GM19395 (cell line): ENCODE results near the gene NEO1.
A peak's percentile ranks its signal among the peaks of the same experiment; 100 is the strongest.

ENCODE experiments used
- ATAC-seq: cut with Tn5 transposase; IDR thresholded peaks from one replicate; pipeline ENCODE4 v1.9.1; 2021; ENCODE audit warnings: mild to moderate bottlenecking, moderate library complexity; ENCODE audit not compliant: unreplicated experiment

Gene NEO1

GRCh38 chr15:73030122-73030679 is 22.1 kb upstream of the NEO1 start:
- no peak for ATAC-seq

DNA sequence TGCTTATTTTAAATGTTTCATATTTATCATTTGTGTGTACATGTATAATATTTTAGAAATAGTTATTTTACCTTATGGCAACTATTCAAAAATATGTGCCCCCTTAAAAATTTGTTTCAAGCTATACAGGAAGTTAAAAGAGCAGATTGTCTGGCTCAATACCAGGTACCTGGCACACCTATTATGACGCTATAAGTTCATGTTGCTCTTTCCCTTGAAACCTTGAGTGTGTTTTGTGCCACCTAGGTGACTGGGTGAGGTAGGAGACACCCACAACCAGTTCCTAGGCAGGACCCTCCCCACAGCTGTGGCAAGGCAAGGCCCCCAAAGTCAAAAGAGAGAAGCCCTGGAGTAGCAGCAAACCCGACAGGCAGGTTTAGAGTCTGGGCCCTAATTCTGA is 20.6 kb upstream of the NEO1 start:
- no peak for ATAC-seq

DNA sequence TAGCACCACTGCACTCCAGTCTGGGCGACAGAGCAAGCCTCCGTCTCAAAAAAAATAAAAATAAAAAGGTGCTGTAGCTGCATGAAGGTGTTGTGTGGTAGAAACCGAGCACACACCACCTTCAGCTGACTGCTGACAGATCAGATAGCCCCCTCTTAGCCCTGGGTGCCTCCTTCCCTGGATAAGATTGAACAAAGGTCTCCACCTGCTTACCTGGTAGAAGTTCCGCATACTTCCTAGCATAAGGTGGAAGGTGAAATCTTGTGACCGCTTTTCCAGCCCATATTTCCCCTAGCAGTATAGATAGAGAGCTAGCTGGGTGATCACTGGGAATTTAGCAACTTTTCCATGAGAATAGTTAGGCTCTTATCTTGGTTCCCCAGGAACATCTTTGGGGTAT is 18.7 kb upstream of the NEO1 start:
- no peak for ATAC-seq

DNA sequence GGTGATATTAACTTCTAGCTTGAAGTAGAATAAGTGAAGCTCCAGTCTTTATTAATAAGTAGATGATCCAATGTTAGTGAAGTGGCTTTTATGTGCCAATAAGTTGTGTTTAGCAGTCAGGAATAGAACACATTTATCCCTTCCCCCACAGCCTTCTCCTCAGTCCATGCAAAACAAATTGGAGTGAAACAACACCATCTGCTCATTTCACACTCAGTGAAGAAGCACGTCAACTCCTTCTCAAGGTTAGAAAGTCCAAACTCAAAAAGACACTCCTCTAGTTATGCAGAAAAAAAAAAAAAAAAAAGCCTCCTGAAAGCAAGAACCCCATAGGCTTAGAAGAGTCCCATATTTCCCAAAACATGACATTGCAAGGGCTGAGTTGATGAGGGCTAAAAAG is 18.0 kb upstream of the NEO1 start:
- no peak for ATAC-seq

DNA sequence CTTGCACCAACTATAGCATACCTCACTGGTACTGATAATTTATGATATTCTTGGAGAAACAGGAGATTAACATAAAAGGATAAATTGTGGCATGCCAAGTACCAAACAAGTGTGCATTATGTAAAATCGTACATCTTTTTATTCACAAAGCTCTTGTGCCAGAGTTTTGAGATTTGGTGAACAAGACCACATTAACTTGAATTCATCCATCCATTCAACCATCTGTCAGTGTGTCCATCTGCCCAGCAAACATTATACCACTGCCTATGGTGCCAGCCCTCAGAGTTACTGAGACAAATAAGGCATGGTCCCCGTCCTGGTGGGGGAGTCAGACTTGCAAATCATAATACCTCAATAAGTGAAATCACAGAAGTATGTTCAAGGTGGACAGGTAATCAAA is 17.0 kb upstream of the NEO1 start:
- no peak for ATAC-seq

GRCh38 chr15:73038220-73038619 is 14.0 kb upstream of the NEO1 start:
- ATAC-seq = no peak

DNA sequence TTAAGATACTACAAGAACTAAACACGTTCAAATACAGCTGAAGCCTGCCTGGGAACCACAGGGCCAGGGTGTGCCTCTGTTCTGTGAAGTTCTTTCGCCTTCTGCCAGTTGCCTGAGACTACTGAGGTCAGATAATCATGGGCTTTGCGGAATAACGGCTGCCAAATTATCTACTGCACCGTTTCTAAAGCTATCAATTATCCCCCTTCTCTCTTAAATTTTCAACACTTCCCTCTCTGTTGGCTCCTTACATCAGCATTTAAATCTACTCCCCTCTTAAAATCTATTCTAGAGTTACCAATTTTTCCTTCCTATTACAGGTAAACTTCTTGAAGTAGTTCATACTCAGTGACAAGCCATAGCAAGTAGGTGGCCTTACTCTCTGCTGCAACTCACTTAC is 6.2 kb upstream of the NEO1 start:
- no peak for ATAC-seq

- no peak for ATAC-seq
Observed at GRCh38 chr15:73047882-73048281, 4.4 kb upstream of the NEO1 start.

GRCh38 chr15:73048624-73049295 is 3.5 kb upstream of the NEO1 start:
- ATAC-seq = no peak

GRCh38 chr15:73049564-73050215 is 2.6 kb upstream of the NEO1 start:
- no peak for ATAC-seq

DNA sequence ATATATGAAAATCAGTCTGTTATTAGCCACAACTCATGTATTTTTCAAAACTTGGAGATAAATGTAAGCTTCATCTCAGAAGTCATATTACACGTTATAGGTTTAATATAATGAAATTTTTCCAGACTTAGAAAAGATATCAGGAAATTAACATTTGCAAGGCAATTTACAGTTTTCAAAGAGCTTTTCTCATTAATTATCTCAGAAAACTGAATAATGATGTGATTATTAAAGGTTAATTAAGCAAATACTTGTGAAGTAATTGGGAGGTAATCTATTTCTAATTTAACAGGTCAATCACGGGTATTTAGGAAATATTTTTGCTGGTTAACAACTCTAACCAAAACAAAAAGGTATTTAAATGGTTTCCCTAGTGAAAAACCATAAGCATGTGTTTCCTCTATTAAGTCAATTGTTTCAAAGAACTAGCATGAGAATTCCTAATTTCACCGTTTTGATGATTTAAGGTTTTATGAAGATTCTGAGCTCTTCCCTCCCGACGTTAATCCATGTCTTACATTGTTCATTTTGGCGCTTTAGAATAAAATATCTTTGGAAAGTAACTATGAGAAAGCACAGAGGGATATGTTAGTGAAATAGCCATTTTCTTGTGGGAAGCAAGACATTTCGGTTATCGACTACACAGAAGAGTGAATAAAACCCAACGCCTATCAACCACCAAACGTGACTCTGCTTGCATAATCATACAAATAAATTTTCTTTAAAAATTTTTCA is 1.5 kb upstream of the NEO1 start:
- no peak for ATAC-seq

- ATAC-seq = no peak
Observed at GRCh38 chr15:73051391-73051806, 864 bp upstream of the NEO1 start.

- ATAC-seq = peak; percentile 48
Observed at GRCh38 chr15:73052653-73053397, 562 bp downstream of the NEO1 start.

DNA sequence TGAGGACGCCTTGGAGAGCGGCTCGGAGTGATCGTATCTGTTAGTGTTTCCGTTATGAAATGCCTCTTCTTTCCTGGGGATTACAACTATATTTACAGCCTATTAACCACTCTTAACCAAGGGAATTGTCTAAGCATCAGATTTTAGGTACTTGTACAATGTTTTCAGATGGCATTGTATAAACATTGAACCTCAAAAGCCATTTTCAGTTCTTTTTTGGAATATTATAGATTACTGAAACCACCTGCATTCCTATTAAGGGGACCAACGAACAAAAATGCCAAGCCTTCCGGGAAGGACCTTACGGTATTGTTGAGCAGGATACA is 1.1 kb downstream of the NEO1 start:
- ATAC-seq = no peak

DNA sequence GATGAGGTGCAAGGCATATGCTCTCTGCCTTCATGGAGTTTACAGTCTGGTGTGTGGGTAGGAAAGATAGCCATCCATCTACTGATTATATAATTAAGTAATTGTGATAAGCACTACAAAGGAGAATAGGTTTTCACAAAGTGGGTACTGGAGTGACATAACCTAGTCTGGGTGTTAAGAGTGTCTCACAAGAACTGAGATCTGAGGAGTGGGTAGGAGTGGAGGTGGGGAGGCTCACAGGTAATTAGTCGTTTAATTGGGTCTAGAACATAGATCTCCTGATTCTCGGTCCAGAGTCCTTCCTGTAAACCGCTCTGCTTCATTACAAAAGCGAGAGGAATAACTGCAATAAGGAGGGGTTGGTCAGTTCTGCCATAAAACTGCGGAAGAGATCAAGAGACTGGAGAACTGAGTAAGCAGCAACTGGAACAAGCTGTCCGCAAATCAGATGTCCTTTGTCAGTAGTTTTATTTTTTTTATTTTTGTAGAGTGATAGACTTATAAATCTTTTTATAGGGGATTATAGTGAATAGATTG is 2.2 kb downstream of the NEO1 start:
- no peak for ATAC-seq

GRCh38 chr15:73056460-73056859 is 4.2 kb downstream of the NEO1 start:
- ATAC-seq = no peak

- no peak for ATAC-seq
Observed at GRCh38 chr15:73058437-73058836, 6.2 kb downstream of the NEO1 start.

- ATAC-seq = no peak
Observed at GRCh38 chr15:73065114-73065513, 12.9 kb downstream of the NEO1 start.

DNA sequence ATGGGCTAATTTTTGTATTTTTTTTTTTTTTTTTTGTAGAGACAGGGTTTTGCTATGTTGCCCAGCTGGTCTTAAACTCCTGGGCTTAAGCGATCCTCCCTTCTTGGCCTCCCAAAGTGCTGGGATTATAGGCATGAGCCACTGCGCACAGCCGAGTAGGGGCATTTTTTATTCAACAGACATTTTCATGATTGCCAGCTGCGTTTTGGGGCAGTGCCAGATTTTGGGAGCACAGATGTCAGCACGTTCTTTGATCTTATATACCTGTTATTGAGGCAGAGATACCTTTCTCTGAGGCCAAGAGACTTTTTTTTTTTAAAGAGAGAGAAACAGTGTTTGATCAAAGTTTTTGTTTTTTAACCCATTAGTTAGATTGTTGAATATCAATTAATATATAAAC is 16.8 kb downstream of the NEO1 start:
- no peak for ATAC-seq

- ATAC-seq = no peak
Observed at GRCh38 chr15:73072894-73073293, 20.6 kb downstream of the NEO1 start.

GRCh38 chr15:73074241-73074640 is 22.0 kb downstream of the NEO1 start:
- ATAC-seq = no peak
